Nephron (organoid): Measurements from ENCODE around the gene LRP6.

Source experiments
- H3K27ac Mint-ChIP-seq, 3 experiments: 2 replicates each; pipeline ENCODE4 v1.8.0; 2020; ENCODE audit warnings: mixed read lengths in 3 of 3, mild to moderate bottlenecking in 2 of 3, moderate library complexity in 1 of 3
- H3K27me3 Mint-ChIP-seq: 2 replicates; pipeline ENCODE4 v1.8.0; 2021; ENCODE audit warnings: low read depth, mild to moderate bottlenecking, moderate library complexity, mixed read lengths
- H3K36me3 Mint-ChIP-seq: 2 replicates; pipeline ENCODE4 v1.8.0; 2020; ENCODE audit warnings: low read depth, mixed read lengths
- H3K4me1 Mint-ChIP-seq: 2 replicates; pipeline ENCODE4 v1.8.0; 2020; ENCODE audit warnings: mixed read lengths
- H3K4me3 Mint-ChIP-seq, 3 experiments: 2 replicates each; pipeline ENCODE4 v1.8.0; 2020; ENCODE audit warnings: mild to moderate bottlenecking in 3 of 3, mixed read lengths in 3 of 3, moderate library complexity in 2 of 3
- H3K9me3 Mint-ChIP-seq: 2 replicates; pipeline ENCODE4 v1.8.0; 2020; ENCODE audit warnings: mixed read lengths
- TF ChIP-seq, protein P1 (sequence below), 3 experiments: fragments of 200-600 bp; sonication (generic); IDR thresholded peaks; one replicate each; pipeline ENCODE4 v1.5.0; 2021; ENCODE audit warnings: antibody characterized with exemption in 3 of 3; ENCODE audit not compliant: unreplicated experiment in 3 of 3

LRP6 gene

DNA sequence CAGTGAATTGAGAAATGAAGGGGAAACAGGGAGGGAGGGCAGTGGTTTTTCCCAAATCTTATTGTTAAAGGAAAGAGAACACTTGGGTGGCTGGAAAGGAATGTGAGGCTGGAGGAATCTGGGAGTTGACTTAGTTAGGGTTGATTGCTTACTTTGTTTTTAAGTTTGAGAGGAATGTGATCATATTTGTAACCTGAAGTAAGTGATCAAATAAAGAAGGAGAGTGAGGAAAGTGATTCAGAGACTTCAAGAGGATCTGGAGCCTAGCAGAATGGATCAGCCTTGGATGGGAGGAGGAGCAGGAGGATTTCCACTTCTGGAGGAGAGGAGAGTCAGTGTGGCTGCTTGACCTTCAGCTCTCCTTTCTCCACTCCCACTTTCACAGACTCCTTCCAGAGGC, 6.0 kb upstream of the LRP6 start:
- Mint-ChIP-seq H3K4me3 (no peak overlapping the region), H3K36me3 (no peaks in the 10 kb centered on the region), H3K9me3 (peaks cover 18% of the 10 kb centered on the region), H3K27ac (peak overlapping the region; percentile 44 to 73 (median 69)), H3K4me1 (peaks cover 17% of the 10 kb centered on the region), H3K27me3 (no peaks in the 10 kb centered on the region)
- TF ChIP-seq, protein P1, sequence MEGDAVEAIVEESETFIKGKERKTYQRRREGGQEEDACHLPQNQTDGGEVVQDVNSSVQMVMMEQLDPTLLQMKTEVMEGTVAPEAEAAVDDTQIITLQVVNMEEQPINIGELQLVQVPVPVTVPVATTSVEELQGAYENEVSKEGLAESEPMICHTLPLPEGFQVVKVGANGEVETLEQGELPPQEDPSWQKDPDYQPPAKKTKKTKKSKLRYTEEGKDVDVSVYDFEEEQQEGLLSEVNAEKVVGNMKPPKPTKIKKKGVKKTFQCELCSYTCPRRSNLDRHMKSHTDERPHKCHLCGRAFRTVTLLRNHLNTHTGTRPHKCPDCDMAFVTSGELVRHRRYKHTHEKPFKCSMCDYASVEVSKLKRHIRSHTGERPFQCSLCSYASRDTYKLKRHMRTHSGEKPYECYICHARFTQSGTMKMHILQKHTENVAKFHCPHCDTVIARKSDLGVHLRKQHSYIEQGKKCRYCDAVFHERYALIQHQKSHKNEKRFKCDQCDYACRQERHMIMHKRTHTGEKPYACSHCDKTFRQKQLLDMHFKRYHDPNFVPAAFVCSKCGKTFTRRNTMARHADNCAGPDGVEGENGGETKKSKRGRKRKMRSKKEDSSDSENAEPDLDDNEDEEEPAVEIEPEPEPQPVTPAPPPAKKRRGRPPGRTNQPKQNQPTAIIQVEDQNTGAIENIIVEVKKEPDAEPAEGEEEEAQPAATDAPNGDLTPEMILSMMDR (IDR thresholded peaks at IDR 0.05; ENCODE audit: unreplicated experiment in 3 of 3), result no peak

DNA sequence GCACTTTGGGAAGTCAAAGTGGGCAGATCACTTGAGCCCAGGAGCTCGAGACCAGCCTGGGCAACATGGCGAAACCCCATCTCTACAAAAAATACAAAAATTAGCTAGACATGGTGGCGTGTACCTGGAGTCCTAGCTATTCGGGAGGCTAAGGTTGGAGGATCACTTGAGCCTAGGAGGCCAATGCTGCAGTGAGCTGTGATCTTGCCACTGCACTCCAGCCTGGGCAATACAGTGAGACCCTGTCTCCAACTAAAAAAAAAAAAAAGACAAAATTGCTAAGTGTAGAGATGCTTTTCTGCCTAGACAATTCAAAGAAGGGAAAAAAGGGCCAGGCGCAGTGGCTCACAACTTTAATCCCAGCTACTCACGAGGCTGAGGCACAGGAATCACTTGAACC, 3.4 kb upstream of the LRP6 start:
- peaks cover 2% of the 10 kb centered on the region for H3K9me3 Mint-ChIP-seq
- H3K27me3 Mint-ChIP-seq, result no peaks in the 10 kb centered on the region
- H3K36me3 Mint-ChIP-seq, result no peaks in the 10 kb centered on the region
- H3K27ac Mint-ChIP-seq, result peak overlapping the region in 2 of 3 experiments; percentile 56 to 78
- TF ChIP-seq, protein P1 (IDR thresholded peaks at IDR 0.05; ENCODE audit: unreplicated experiment in 3 of 3), result no peak
- peak overlapping the region in 1 of 3 experiments; percentile 12 for H3K4me3 Mint-ChIP-seq
- peaks cover 23% of the 10 kb centered on the region for H3K4me1 Mint-ChIP-seq

DNA sequence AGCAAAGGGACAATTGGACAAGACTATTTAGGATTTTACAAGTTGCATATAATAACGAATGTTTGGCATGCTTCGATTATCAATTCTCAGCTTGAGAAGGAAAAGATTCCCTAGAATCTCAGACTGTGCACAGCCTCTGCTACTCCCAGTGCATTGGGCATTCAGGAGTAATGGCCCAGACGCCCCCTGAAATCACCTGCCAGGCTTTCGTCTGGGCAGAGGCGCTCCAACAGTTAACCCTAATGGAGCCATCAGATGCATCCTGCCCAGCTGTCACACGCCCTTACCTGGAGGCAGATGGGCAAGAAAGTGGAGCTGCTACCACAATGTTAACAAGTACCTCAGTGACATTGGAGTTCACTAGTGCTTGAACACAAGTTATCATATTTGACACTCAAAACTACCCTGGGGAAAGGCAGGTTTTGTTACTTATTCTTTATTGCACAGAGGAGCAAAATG, 927 bp upstream of the LRP6 start:
- Mint-ChIP-seq H3K4me3 (peak overlapping the region; percentile 91 to 98 (median 95)), H3K27me3 (no peaks in the 10 kb centered on the region), H3K36me3 (peaks cover 4% of the 10 kb centered on the region), H3K9me3 (no peaks in the 10 kb centered on the region), H3K27ac (peak overlapping the region; percentile 100), H3K4me1 (peaks cover 34% of the 10 kb centered on the region)
- TF ChIP-seq, protein P1 (IDR thresholded peaks at IDR 0.05; ENCODE audit: unreplicated experiment in 3 of 3), result no peak

DNA sequence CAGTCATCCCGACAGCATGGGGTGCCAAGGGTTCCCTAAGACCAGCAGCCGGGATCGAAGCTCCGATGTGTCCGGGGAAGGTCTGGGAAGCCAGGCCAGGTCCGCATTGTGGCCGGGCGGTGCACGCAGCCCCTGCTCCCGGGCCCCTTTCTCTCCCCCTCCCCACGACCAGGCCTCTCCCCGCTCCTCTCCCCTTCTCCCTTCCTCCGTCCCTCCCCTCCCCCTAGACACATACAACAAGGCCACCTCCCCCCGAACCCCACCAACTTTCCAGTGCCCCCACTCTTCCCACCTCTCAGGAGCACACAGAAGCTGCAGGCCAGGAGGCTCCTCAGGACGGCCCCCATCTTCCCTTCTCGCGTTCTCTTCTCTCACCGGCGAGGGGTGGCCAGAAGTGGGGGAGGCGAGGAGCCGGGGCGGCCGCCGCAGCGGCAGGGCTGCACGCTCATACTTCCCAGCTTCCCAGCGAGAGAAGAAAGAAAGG, 413 bp downstream of the LRP6 start:
- Mint-ChIP-seq H3K4me3 (peak overlapping the region; percentile 91 to 98 (median 95)), H3K36me3 (peaks cover 12% of the 10 kb centered on the region), H3K9me3 (no peaks in the 10 kb centered on the region), H3K27ac (peak overlapping the region; percentile 100), H3K27me3 (no peaks in the 10 kb centered on the region), H3K4me1 (peaks cover 36% of the 10 kb centered on the region)
- TF ChIP-seq, protein P1 (IDR thresholded peaks at IDR 0.05; ENCODE audit: unreplicated experiment in 3 of 3), result no peak

DNA sequence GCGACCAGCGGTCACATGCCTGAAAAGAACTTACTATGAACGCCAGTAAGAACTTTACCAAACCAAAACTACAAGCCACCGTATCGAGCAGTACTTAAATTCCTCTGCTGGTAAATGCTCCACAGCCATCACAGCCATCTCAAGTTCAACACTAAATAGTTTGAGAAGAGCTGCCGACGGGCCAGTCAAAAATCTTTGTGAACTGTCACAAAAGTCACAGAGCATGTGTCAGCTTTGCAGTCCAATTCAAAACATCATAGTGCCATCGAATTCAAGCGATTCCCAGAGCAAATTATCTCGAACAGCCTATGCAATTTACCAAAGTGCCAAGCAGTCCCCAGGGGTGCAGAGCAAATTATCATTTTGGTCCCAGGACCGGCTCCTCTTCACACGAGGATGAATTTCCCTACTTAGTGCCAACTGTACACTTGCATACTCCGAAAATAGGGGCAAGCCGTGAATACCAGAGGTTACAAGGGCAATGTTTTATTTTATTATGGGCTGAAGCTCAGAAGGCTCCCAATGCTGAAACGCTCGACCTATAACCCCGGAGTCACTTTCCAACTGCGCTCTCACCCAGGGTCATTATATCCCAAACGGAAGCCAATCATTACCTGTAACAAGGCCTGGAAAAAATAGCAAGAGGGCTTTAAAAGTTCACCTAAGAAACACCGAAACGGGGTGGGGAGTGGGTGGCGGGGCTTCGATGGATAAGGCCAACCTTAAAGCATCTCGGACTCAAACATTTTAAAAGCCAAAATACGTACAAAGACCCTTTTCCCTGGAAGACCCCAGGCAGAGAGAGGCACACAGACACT, 1.1 kb downstream of the LRP6 start:
- H3K9me3 Mint-ChIP-seq, result no peaks in the 10 kb centered on the region
- peaks cover 33% of the 10 kb centered on the region for H3K4me1 Mint-ChIP-seq
- no peaks in the 10 kb centered on the region for H3K27me3 Mint-ChIP-seq
- peaks cover 16% of the 10 kb centered on the region for H3K36me3 Mint-ChIP-seq
- H3K27ac Mint-ChIP-seq, result peak overlapping the region; percentile 100
- TF ChIP-seq, protein P1 (IDR thresholded peaks at IDR 0.05; ENCODE audit: unreplicated experiment in 3 of 3), result no peak
- H3K4me3 Mint-ChIP-seq, result peak overlapping the region; percentile 91 to 98 (median 95)
